Measurements from ENCODE around the gene SLC6A8. TPM values are rescaled to one million over a fixed set of nuclear protein-coding genes. Genes with fewer than 3 reads are reported as not detected.

Gene SLC6A8
- polyA plus RNA-seq, 1 donor = 43.1 TPM

GRCh38 chrX:153648358-153649177 lies 39.2 kb upstream of the SLC6A8 start:
- DNase-seq = no peak

- DNase-seq = no peak
Measured at GRCh38 chrX:153649178-153649914, 38.4 kb upstream of the SLC6A8 start.

DNA sequence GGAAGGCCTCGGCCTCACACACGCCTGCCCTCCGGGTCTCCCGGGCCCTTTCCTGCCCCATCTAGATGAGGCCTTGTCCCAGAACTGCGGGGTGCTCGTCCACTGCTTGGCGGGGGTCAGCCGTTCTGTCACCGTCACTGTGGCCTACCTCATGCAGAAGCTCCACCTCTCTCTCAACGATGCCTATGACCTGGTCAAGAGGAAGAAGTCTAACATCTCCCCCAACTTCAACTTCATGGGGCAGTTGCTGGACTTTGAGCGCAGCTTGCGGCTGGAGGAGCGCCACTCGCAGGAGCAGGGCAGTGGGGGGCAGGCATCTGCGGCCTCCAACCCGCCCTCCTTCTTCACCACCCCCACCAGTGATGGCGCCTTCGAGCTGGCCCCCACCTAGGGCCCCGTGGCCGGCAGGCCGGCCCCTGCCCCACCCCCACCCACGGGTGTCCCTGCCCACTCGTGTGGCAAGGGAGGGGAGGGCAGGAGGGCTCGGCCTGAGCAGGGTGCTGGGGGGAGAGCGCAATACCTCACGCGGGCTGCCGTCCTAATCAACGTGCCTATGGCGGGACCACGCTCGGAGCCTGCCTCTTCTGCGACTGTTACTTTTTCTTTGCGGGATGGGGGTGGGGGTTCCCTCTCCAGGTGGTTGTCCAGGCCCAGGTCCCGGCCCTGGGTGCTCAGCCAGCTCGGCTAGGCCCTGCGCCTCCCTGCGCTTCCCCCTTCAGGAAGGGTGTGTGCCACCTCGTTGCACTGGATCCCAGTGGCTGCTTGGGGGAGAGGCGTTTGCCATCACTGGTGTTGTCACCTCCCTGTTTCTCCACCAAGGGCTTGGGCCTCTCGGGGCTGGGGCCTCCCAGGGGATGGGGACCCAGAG lies 37.6 kb upstream of the SLC6A8 start:
- DNase-seq = no peak

DNA sequence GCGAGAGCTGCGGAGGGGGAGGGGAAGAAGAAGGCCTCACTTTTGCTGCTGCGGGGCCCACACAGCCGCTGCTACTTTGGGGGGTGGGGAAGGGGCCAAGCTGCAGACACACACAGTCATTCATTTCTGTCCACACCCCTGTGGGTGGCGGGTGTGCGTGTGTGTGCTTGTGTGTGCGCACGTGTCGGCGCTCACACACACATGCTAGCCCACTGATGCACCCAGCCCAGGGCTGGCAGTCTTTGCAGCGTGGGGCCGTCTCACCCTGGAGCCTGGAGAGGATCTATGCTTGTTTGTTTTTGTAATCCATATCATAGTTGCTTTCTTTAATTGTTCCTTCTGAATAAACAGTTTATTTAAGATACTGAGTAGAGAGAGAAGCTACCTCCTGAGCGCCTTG lies 36.8 kb upstream of the SLC6A8 start:
- no peak for DNase-seq

DNA sequence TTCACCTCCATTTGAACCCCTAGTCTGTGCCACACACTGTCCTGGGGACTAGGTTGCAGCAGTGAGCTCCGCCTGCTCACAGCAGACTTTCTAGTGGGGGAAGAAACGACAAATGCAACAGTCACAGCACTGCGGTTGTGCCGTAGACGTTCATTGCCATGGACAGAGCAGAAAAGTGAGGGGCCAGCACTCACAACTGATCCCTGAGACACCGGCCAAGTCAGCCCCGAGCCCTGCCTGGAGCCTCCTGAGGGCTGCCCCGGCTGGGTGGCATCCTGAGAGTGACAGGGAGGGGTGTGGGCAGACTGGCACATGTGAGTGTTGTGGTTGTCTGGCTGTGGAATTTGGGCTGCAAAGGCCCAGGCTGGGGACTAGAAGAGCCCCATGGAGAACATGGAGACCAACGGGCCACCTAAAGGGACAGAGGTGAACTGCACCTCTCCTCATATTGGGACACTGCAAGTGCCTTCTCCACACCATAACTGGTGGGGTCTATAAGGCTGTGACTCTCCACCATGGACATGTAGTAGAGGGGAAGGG lies 36.1 kb upstream of the SLC6A8 start:
- no peak for DNase-seq

DNA sequence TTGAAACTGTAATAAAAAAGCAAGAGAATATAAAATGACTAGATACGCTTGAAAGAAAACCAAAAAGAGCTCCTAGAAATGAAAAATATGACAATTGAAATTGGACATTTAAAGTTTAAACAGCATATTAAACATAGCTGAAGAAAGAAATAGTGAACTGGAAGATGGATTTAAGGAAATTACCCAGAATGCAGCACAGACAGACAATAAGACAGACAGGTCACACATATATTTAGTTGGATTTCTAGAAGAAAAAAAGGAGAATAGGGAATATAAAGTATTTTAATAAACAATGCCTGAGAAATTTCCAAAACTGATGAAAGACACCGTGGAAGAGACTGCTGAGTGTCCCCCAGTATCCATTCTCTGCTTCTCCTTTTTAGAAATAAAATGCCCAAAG lies 34.2 kb upstream of the SLC6A8 start:
- no peak for DNase-seq

GRCh38 chrX:153657161-153657560 lies 30.6 kb upstream of the SLC6A8 start:
- DNase-seq = no peak

DNA sequence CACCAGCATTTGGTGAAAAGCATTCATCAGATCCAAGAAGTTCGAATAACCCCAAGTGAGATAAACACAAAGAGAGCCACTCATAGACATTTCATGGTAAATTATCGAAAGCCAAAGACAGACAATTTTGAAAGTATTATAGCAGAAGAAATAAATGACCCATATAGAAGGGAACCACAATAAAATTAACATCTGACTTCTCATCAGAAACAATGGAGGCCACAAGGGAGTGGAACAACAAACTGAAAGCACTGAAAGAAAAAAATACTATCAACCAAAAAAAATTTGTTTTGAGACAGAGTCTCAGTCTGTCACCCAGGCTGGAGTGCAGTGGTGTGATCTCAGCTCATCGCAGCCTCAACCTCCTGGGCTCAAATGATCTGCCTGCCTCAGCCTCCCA lies 28.5 kb upstream of the SLC6A8 start:
- DNase-seq = no peak

DNA sequence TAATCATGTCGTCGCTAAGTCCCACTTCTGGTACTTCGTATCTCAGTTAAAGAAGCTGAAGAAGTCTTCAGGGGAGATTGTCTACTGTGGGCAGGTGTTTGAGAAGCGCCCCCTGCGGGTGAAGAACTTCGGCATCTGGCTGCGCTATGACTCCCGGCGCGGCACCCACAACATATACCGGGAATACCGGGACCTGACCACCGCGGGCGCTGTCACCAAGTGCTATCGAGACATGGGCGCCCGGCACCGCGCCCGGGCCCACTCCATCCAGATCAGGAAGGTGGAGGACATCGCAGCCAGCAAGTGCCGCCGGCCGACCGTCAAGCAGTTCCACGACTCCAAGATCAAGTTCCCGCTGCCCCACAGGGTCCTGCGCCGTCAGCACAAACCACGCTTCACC lies 25.5 kb upstream of the SLC6A8 start:
- DNase-seq = no peak

- no peak for DNase-seq
Measured at GRCh38 chrX:153665726-153666306, 21.9 kb upstream of the SLC6A8 start.

GRCh38 chrX:153667281-153667955 lies 20.3 kb upstream of the SLC6A8 start:
- DNase-seq = no peak

- DNase-seq = peak; percentile 75
Measured at GRCh38 chrX:153667956-153668396, 19.8 kb upstream of the SLC6A8 start.

GRCh38 chrX:153668423-153669173 lies 19.1 kb upstream of the SLC6A8 start:
- no peak for DNase-seq

GRCh38 chrX:153669174-153669890 lies 18.4 kb upstream of the SLC6A8 start:
- DNase-seq = no peak

GRCh38 chrX:153669901-153670731 lies 17.6 kb upstream of the SLC6A8 start:
- DNase-seq = no peak

GRCh38 chrX:153670748-153671588 lies 16.8 kb upstream of the SLC6A8 start:
- DNase-seq = no peak

- no peak for DNase-seq
Measured at GRCh38 chrX:153671589-153672530, 15.9 kb upstream of the SLC6A8 start.
